Melanocyte of skin (primary cell): ENCODE data around the gene TCERG1L. TPM values are rescaled to one million over a fixed set of nuclear protein-coding genes. Genes with fewer than 3 reads are reported as not detected.

Source experiments
- total RNA-seq, 2 donors: library from RNA; depleted of rRNA; stranded (reverse); fragments of >200 nt; gene quantifications; 2 replicates each; pipeline ENCODE4 v1.2.3, GENCODE V29; 2012

Gene TCERG1L
- 1 to 10 TPM in 1 of 2 donors, under 1 TPM in 1; under 0.01 to 2.3 TPM for total RNA-seq

DNA sequence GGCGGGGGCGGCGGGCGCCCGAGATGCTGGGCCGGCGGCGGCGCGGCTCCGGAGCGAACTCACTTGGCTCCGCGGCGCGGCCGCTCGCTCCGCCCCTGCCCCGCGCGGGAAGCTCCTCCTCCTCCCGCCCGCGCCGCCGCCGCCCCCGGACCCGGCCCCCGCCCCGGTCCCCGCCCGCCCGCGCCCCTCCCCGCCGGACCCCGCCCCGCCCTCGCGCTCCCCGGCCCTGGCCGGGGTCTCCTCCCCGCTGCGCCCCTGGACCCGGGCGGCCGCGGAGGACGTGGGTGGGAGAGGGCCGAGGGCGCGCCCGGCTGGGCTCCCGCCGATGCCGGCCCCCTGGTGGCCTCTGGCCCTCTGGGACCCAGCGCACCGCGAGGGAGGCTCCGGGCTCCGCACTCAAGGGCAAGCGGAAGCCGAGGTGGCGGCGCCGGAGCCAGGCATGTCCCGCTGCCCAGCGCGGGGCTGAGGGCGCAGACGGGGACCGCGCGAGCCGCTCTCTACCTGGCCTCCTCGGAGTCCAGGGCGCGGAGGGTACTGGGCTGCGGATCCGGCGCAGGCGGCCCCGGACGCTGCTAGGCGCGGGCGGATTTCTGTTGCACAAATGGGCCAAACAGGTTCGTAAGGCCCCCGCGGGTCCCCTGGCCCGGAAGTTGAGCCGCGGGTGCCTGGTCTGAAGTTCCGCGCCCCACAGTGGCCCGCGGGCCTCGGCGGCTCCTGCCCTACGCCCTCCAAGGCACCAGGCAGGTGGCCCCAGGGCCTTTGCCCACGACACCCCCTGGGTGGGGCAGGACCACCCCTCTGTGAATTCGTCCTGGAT, at the start of gene TCERG1L:
Gene TCERG1L, minus strand, starts transcription at position 61 of the 817 bp plus-strand sequence. CDS start 86 bp downstream, outside the sequence.

